Upper lobe of left lung (tissue), 6 donors: Measurements from ENCODE around the gene LAMB4. TPM values are rescaled to one million over a fixed set of nuclear protein-coding genes. Genes with fewer than 3 reads are reported as not detected.

Experiments
- ATAC-seq, 2 donors: fragments of 200-7000 bp; cut with Tn5 transposase; one replicate each; pipeline ENCODE4 v1.9.1; 2022; ENCODE audit warnings: mild to moderate bottlenecking in 2 of 2, moderate library complexity in 2 of 2; ENCODE audit not compliant: low FRiP score in 2 of 2
- DNase-seq, 2 donors: peaks; one replicate each; pipeline ENCODE4 v3.0.0-alpha.2; 2019 to 2020
- H3K27ac ChIP-seq, 4 donors: fragments of 200-600 bp; sonication (generic); one replicate each; pipeline ENCODE4 v1.5.1; 2016 to 2019
- H3K27me3 ChIP-seq, 4 donors: fragments of 200-600 bp; sonication (generic); one replicate each; pipeline ENCODE4 v1.5.1; 2017 to 2019
- H3K36me3 ChIP-seq, 4 donors: fragments of 200-600 bp; sonication (generic); one replicate each; pipeline ENCODE4 v1.5.1; 2016 to 2019
- H3K4me1 ChIP-seq, 4 donors: fragments of 200-600 bp; sonication (generic); one replicate each; pipeline ENCODE4 v1.5.1; 2018 to 2019
- H3K4me3 ChIP-seq, 4 donors: fragments of 200-600 bp; sonication (generic); one replicate each; pipeline ENCODE4 v1.5.1; 2017 to 2019; ENCODE audit warnings: mild to moderate bottlenecking in 2 of 4, moderate library complexity in 1 of 4
- H3K9me3 ChIP-seq, 4 donors: fragments of 200-600 bp; sonication (generic); one replicate each; pipeline ENCODE4 v1.5.1; 2018 to 2019
- EP300 ChIP-seq, 4 donors: sonication (generic); formaldehyde crosslinking; IDR thresholded peaks; one replicate each; pipeline ENCODE4 v1.5.1; 2017; ENCODE audit warnings: antibody characterized with exemption in 4 of 4, control low read depth in 2 of 4
- POLR2A ChIP-seq, 4 donors: fragments of 450-650 bp; IDR thresholded peaks; one replicate each; pipeline ENCODE4 v1.5.1; 2016 to 2017; ENCODE audit warnings: antibody characterized with exemption in 4 of 4, mild to moderate bottlenecking in 2 of 4
- POLR2AphosphoS5 ChIP-seq, 2 donors: sonication (generic); formaldehyde crosslinking; IDR thresholded peaks; one replicate each; pipeline ENCODE4 v1.5.1; 2017; ENCODE audit warnings: antibody characterized with exemption in 2 of 2
- WGBS, 2 donors: methylation state at CpG; one replicate each; pipeline ENCODE4 v1.1.5; 2017 to 2018; 5-methylcytosine and 5-hydroxymethylcytosine counted together
- small RNA-seq, 4 donors: library from RNA; depleted of rRNA; stranded (forward); fragments of <200 nt; gene quantifications; one replicate each; pipeline ENCODE3, GENCODE V24; 2016
- total RNA-seq, 6 donors: library from RNA; depleted of rRNA in 4 of 6; stranded (reverse); fragments of >200 nt in 4 of 6; gene quantifications; one replicate each; pipeline versions ENCODE4 v1.1.0 to v1.2.1, GENCODE V29; 2016 to 2021
- TF ChIP-seq, protein P1 (sequence below), 6 experiments: fragments of 450-650 bp in 4 of 6; fragments of 200-600 bp in 2 of 6; sonication (generic) in 2 of 6; IDR thresholded peaks; one replicate each; pipeline ENCODE4 v1.5.1; 2016 to 2019; ENCODE audit warnings: antibody characterized with exemption in 6 of 6
- donor health status: DM: no; HTN: no; CAD: no; lungs with moderate emphysema.
- donor health status: DM: no; HTN: yes; CAD: no; lungs with severe emphysema.

Gene LAMB4
- total RNA-seq, 6 donors from 2014 or later, result 0.10 to 18.9 (median 0.47) TPM; not detected in 2

- Histone ChIP-seq H3K9me3 (no peaks in the 10 kb centered on the region), H3K27ac (no peak overlapping the region), H3K4me3 (no peak overlapping the region), H3K4me1 (peaks cover 0 to 11% (median 4%) of the 10 kb centered on the region in 4 donors), H3K36me3 (peaks cover 0 to 31% (median 0%) of the 10 kb centered on the region in 4 donors), H3K27me3 (no peaks in the 10 kb centered on the region)
- WGBS, 2 donors, result 90 to 92% methylated on average over 13 of the region's 13 CpGs
- ATAC-seq, result no peak
- no peak for DNase-seq
- TF ChIP-seq EP300 (IDR thresholded peaks at IDR 0.05) (no peak), POLR2AphosphoS5 (IDR thresholded peaks at IDR 0.05) (no peak), POLR2A (IDR thresholded peaks at IDR 0.05) (no peak)
- TF ChIP-seq, protein P1, sequence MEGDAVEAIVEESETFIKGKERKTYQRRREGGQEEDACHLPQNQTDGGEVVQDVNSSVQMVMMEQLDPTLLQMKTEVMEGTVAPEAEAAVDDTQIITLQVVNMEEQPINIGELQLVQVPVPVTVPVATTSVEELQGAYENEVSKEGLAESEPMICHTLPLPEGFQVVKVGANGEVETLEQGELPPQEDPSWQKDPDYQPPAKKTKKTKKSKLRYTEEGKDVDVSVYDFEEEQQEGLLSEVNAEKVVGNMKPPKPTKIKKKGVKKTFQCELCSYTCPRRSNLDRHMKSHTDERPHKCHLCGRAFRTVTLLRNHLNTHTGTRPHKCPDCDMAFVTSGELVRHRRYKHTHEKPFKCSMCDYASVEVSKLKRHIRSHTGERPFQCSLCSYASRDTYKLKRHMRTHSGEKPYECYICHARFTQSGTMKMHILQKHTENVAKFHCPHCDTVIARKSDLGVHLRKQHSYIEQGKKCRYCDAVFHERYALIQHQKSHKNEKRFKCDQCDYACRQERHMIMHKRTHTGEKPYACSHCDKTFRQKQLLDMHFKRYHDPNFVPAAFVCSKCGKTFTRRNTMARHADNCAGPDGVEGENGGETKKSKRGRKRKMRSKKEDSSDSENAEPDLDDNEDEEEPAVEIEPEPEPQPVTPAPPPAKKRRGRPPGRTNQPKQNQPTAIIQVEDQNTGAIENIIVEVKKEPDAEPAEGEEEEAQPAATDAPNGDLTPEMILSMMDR (IDR thresholded peaks at IDR 0.05), result no peak
These were observed 154.7 kb downstream of the LAMB4 start for GRCh38 chr7:107975394-107976013.

DNA sequence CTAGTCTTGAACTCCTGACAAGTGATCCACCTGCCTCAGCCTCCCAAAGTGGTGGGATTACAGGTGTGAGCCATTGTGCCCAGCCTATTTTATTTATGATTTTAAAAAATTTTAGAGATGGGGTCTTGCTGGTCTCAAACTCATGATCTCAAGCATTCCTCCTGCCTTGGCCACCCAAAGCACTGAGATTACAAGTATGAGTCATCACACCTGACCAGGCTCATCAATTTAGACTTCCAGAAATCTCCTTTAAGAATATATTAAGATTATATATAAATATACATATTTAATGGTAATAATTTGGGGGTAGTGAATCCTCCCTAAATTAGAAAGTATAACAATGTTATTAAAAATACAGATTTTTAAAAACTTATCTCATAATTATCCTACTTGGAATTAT, 156.3 kb downstream of the LAMB4 start:
- peaks cover 0 to 29% (median 0%) of the 10 kb centered on the region in 4 donors for H3K36me3 ChIP-seq
- no peak for TF ChIP-seq POLR2AphosphoS5 (IDR thresholded peaks at IDR 0.05)
- TF ChIP-seq POLR2A (IDR thresholded peaks at IDR 0.05), result no peak
- no peak for TF ChIP-seq EP300 (IDR thresholded peaks at IDR 0.05)
- TF ChIP-seq, protein P1 (IDR thresholded peaks at IDR 0.05), result no peak
- peak overlapping the region; percentile 29 to 59 (median 50) for H3K27ac ChIP-seq
- DNase-seq (no peak), ATAC-seq (no peak)
- no peaks in the 10 kb centered on the region for H3K27me3 ChIP-seq
- peaks cover 0 to 11% (median 6%) of the 10 kb centered on the region in 4 donors for H3K4me1 ChIP-seq
- H3K4me3 ChIP-seq, result no peak overlapping the region
- no peaks in the 10 kb centered on the region for H3K9me3 ChIP-seq

Small RNA genes lying within 50 kb of the gene (small RNA-seq; reads per million reads assigned to genes)
- 0 reads per million in 4 donors for gene RF00012

Other genes with a start within 250 kb of the LAMB4 start
- 10 to 100 TPM; 21.3 to 62.9 (median 52.9) TPM for gene DLD, start 239.2 kb downstream of the LAMB4 start, total RNA-seq
- 100 to 1,000 TPM; 100 to 443 (median 135) TPM for gene LAMB1, start 127.2 kb downstream of the LAMB4 start, total RNA-seq